Endothelial cell of umbilical vein (primary cell): Measurements from ENCODE around the gene UGT1A9. TPM values are rescaled to one million over a fixed set of nuclear protein-coding genes. Genes with fewer than 3 reads are reported as not detected.
"Not testable (repeated sequence)": the region's sequence is repeated elsewhere in the genome, so short reads cannot be mapped to it uniquely, and the experiment has no call there.

Source experiments
- BruUV-seq: library from RNA; stranded (reverse); fragments of 400-500 nt; replicated peaks from 2 replicates; lab custom pipeline; 2021; lab: Mats Ljungman, UMichigan
- CTCF ChIA-PET: fragments of 300-600, 350-600 bp; sonication (Branson Sonifier 250); formaldehyde crosslinking; loops from one replicate; lab custom pipeline; 2021; ENCODE audit warnings: antibody characterized with exemption, inconsistent platforms; lab: Charles Lee
- POLR2A ChIA-PET: fragments of 300-600, 350-600 bp; sonication (Branson Sonifier 250); formaldehyde crosslinking; loops from one replicate; lab custom pipeline; 2021; ENCODE audit warnings: antibody characterized with exemption, inconsistent platforms; lab: Charles Lee
- DNase-seq: peaks from one replicate; pipeline ENCODE4 v3.0.0-alpha.2; 2011; ENCODE audit warnings: low read depth, low spot score
- FAIRE-seq: peaks from 2 replicates; lab custom pipeline; 2011; peaks lifted over from hg19 to GRCh38; lab: Jason Lieb, UNC
- H2AFZ ChIP-seq: 2 replicates; pipeline ENCODE4 v1.6.0; 2012; ENCODE audit warnings: low read depth, low read length, control low read depth, inconsistent platforms
- H3K27ac ChIP-seq: 2 replicates; pipeline ENCODE4 v1.5.1; 2011; ENCODE audit warnings: low read depth, mild to moderate bottlenecking, control low read depth, low read length, moderate library complexity; ENCODE audit not compliant: insufficient read depth
- H3K27me3 ChIP-seq, 2 experiments: 2 replicates each; pipeline versions ENCODE4 v1.6.0 to v1.6.1; 2011; ENCODE audit warnings: low read length in 2 of 2, mixed read lengths in 1 of 2; ENCODE audit not compliant: control insufficient read depth in 2 of 2, insufficient read depth in 2 of 2
- H3K36me3 ChIP-seq, 2 experiments: 2 replicates in 1 of 2; 3 replicates in 1 of 2; pipeline ENCODE4 v1.5.1; 2011; ENCODE audit warnings: low read length in 2 of 2, mild to moderate bottlenecking in 1 of 2, moderate library complexity in 1 of 2; ENCODE audit not compliant: control insufficient read depth in 2 of 2, insufficient read depth in 2 of 2; ENCODE audit errors: extremely low read depth in 1 of 2
- H3K4me1 ChIP-seq: 3 replicates; pipeline ENCODE4 v1.5.1; 2011; ENCODE audit warnings: mild to moderate bottlenecking, low read length; ENCODE audit not compliant: control insufficient read depth, insufficient read depth; ENCODE audit errors: extremely low read depth
- H3K4me2 ChIP-seq: 2 replicates; pipeline ENCODE4 v1.6.1; 2011; ENCODE audit warnings: low read length, control low read depth, mixed read lengths; ENCODE audit not compliant: insufficient read depth
- H3K4me3 ChIP-seq, 3 experiments: fragments of 200-600 bp in 1 of 3; sonication (generic), shearing (Covaris generic) in 1 of 3; replicated peaks in 1 of 3; 2 replicates each; pipeline ENCODE4 v1.5.1; 2011 to 2016; ENCODE audit warnings: control low read depth in 3 of 3, low read length in 3 of 3, mild to moderate bottlenecking in 2 of 3, inconsistent platforms in 1 of 3, low read depth in 1 of 3, moderate library complexity in 1 of 3; ENCODE audit not compliant: insufficient read depth in 1 of 3
- H3K79me2 ChIP-seq: 2 replicates; pipeline ENCODE4 v1.6.0; 2012; ENCODE audit warnings: low read length, inconsistent platforms; ENCODE audit not compliant: control insufficient read depth, insufficient read depth
- H3K9ac ChIP-seq: replicated peaks from 2 replicates; pipeline ENCODE3; 2011; ENCODE audit warnings: low read length, control low read depth; ENCODE audit not compliant: insufficient read depth; ENCODE audit errors: extremely low read depth
- H3K9me1 ChIP-seq: replicated peaks from 3 replicates; pipeline ENCODE4 v1.6.0; 2011; ENCODE audit warnings: mild to moderate bottlenecking, low read length; ENCODE audit not compliant: control insufficient read depth, insufficient read depth; ENCODE audit errors: extremely low read depth
- H3K9me3 ChIP-seq: replicated peaks from 2 replicates; pipeline ENCODE4 v1.5.1; 2012; ENCODE audit warnings: low read length, inconsistent platforms; ENCODE audit not compliant: control insufficient read depth, insufficient read depth
- H4K20me1 ChIP-seq: replicated peaks from 2 replicates; pipeline ENCODE3; 2011; ENCODE audit warnings: mild to moderate bottlenecking, low read length; ENCODE audit not compliant: control insufficient read depth, insufficient read depth; ENCODE audit errors: extremely low read depth
- EZH2 ChIP-seq: IDR thresholded peaks from 2 replicates; pipeline ENCODE4 v1.6.1; 2012; ENCODE audit warnings: borderline replicate concordance, low read depth, mild to moderate bottlenecking, moderate library complexity, low read length, inconsistent platforms; ENCODE audit not compliant: severe bottlenecking
- FOS ChIP-seq: IDR thresholded peaks from 2 replicates; pipeline ENCODE4 v1.6.1; 2011; ENCODE audit warnings: mild to moderate bottlenecking, low read length, moderate library complexity, borderline replicate concordance; ENCODE audit not compliant: insufficient read depth
- GATA2 ChIP-seq: IDR thresholded peaks from 2 replicates; pipeline ENCODE4 v1.7.0; 2011; ENCODE audit warnings: low read depth, mild to moderate bottlenecking, moderate library complexity, mixed read lengths, low read length; ENCODE audit not compliant: insufficient read length, insufficient read depth
- JUN ChIP-seq: IDR thresholded peaks from 2 replicates; pipeline ENCODE4 v1.6.1; 2011; ENCODE audit warnings: borderline replicate concordance, low read depth; ENCODE audit not compliant: insufficient read length, insufficient read depth
- MYC ChIP-seq: IDR thresholded peaks from one replicate; pipeline ENCODE4 v1.6.1; 2011; ENCODE audit warnings: mild to moderate bottlenecking, low read depth, low read length
- POLR2A ChIP-seq: IDR thresholded peaks from 2 replicates; pipeline ENCODE4 v1.6.1; 2012; ENCODE audit warnings: low read depth, mild to moderate bottlenecking, control low read depth, low read length
- POLR2AphosphoS5 ChIP-seq: IDR thresholded peaks from 2 replicates; pipeline ENCODE4 v1.6.1; 2012; ENCODE audit warnings: low read depth, mild to moderate bottlenecking, control low read depth, low read length, moderate library complexity; ENCODE audit not compliant: insufficient read depth
- dilution Hi-C: fragments of 300-500 bp; cut with MboI; formaldehyde crosslinking; loops from one replicate; pipeline ENCODE4 v1.15.0; 2019; ENCODE audit warnings: low sequenced_read_pairs; ENCODE audit not compliant: extremely low pct_ligation_motif_present
- intact Hi-C: fragments of 100-400 bp; cut with micrococcal nuclease; formaldehyde crosslinking; loops from one replicate; pipeline ENCODE4 v1.10.0; 2022
- polyA plus RNA-seq, 4 experiments: library from polyadenylated mRNA; depleted of rRNA in 3 of 4; stranded (reverse) in 3 of 4; unstranded in 1 of 4; fragments of >200 nt; gene quantifications; 2 replicates each; pipeline versions ENCODE4 v1.2.1 to v1.2.3, GENCODE V29; 2011 to 2012; ENCODE audit warnings: missing spikeins in 1 of 4
- total RNA-seq: library from RNA; stranded (reverse); gene quantifications from 2 replicates; pipeline ENCODE4 v1.2.3, GENCODE V29; 2021
- TF ChIP-seq, protein P1 (sequence below): IDR thresholded peaks from 2 replicates; pipeline ENCODE4 v1.6.1; 2011; ENCODE audit not compliant: insufficient read depth, insufficient read length
- TF ChIP-seq, protein P2 (sequence below), 2 donors: IDR thresholded peaks; 1 replicate in 1 of 2; 2 replicates in 1 of 2; pipeline ENCODE4 v1.5.1; 2011; ENCODE audit warnings: low read length in 2 of 2, mild to moderate bottlenecking in 2 of 2, moderate library complexity in 2 of 2, control low read depth in 1 of 2, inconsistent platforms in 1 of 2, low read depth in 1 of 2; ENCODE audit not compliant: insufficient read depth in 1 of 2; ENCODE audit errors: extremely low read depth in 1 of 2

UGT1A9 gene
- total and polyA plus RNA-seq, 2 donors (not counting 3 experiments of a cell fraction or from before 2014, with no cell fraction given), result not detected

DNA sequence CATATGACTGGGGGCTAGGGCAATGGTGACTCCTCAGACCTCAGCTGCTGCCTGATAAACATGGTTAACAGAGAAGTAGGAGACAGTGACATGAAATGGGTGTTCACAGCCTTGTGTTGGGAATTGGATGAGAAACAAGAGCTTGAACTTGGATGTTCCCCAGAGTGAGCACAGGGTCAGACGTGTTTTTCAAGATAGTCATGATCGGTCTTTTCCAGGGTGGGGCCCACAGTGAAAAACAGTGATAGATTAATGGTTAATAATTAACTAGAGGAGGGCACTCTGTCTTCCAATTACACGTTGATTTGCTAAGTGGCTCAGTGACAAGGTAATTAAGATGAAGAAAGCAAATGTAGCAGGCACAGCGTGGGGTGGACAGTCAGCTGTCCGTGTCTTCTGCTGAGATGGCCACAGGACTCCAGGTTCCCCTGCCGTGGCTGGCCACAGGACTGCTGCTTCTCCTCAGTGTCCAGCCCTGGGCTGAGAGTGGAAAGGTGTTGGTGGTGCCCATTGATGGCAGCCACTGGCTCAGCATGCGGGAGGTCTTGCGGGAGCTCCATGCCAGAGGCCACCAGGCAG is 57.1 kb downstream of the UGT1A9 start, which contains the start of gene UGT1A3:
Gene UGT1A3, plus strand, starts transcription at position 320 of the 579 bp plus-strand sequence. Its CDS starts 85 bp downstream, at position 405.
- H3K79me2 ChIP-seq, result no peaks in the 10 kb centered on the region
- H3K9ac ChIP-seq, result no peak within 1 kb of the TSS
- H3K4me2 ChIP-seq, result no peak within 1 kb of the TSS
- no peaks in the 10 kb centered on the region for H3K27me3 ChIP-seq
- H3K27ac ChIP-seq, result no peak within 1 kb of the TSS
- no peaks in the 10 kb centered on the region for H3K36me3 ChIP-seq
- H3K4me3 ChIP-seq, result no peak within 1 kb of the TSS
- H3K9me1 ChIP-seq, result no peaks in the 10 kb centered on the region
- H3K4me1 ChIP-seq, result no peaks in the 10 kb centered on the region
- no peak within 1 kb of the TSS for H2AFZ ChIP-seq
- no peaks in the 10 kb centered on the region for H4K20me1 ChIP-seq
- BruUV-seq, result no TSS peak
- DNase-seq, result no peak
- ChIA-PET POLR2A (no interaction called here), CTCF (interaction anchor here (3.2 kb wide), 1 partner anchor 18 kb away, joined by 6 read pairs; no protein-coding TSS in a partner anchor)
- TF ChIP-seq POLR2A (no peak), GATA2 (no peak), EZH2 (no peak), POLR2AphosphoS5 (no peak), FOS (no peak), JUN (no peak), MYC (no peak)
- TF ChIP-seq, protein P1, sequence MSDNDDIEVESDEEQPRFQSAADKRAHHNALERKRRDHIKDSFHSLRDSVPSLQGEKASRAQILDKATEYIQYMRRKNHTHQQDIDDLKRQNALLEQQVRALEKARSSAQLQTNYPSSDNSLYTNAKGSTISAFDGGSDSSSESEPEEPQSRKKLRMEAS, result no peak
- TF ChIP-seq, protein P2, sequence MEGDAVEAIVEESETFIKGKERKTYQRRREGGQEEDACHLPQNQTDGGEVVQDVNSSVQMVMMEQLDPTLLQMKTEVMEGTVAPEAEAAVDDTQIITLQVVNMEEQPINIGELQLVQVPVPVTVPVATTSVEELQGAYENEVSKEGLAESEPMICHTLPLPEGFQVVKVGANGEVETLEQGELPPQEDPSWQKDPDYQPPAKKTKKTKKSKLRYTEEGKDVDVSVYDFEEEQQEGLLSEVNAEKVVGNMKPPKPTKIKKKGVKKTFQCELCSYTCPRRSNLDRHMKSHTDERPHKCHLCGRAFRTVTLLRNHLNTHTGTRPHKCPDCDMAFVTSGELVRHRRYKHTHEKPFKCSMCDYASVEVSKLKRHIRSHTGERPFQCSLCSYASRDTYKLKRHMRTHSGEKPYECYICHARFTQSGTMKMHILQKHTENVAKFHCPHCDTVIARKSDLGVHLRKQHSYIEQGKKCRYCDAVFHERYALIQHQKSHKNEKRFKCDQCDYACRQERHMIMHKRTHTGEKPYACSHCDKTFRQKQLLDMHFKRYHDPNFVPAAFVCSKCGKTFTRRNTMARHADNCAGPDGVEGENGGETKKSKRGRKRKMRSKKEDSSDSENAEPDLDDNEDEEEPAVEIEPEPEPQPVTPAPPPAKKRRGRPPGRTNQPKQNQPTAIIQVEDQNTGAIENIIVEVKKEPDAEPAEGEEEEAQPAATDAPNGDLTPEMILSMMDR (IDR thresholded peaks at IDR 0.05; ENCODE audit: extremely low read depth in 1 of 2, insufficient read depth in 1 of 2, low read depth in 1 of 2, low read length in 2 of 2), result no peak
- FAIRE-seq, result no peak
- dilution Hi-C loops, result no loop called here
- no peaks in the 10 kb centered on the region for H3K9me3 ChIP-seq
- intact Hi-C loops, result no loop called here

DNA sequence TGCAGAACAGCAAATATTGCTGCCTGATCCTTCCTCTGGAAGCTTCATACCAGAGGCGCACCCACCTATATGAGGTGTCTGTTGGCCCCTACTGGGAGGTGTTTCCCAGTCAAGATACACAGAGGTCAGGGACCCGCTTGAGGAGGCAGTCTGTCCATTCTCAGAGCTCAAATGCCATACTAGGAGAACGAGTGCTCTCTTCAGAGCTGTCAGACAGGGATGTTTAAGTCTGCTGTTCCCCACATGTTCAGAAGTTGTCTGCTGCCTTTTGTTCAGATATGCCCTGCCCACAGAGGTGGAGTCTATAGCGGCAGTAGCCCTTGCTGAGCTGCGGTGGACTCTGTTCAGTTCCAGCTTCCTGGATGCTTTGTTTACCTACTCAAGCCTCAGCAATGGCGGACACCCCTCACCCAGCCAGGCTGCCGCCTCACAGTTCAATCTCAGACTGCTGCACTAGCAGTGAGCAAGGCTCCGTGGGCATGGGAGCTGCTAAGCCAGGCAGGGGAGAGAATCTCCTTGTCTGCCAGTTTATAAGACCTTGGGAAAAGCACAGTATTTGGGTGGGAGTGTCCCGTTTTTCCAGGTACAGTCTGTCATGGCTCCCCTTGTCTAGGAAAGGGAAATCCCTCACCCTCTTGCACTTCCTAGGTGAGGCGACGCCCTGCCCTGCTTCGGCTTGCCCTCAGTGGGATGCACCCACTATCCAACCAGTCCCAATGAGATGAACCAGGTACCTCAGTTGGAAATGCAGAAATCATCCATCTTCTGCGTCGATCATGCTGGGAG is 65.4 kb downstream of the UGT1A9 start:
- H3K4me2 ChIP-seq, BruUV-seq, intact Hi-C loops, H2AFZ ChIP-seq, H4K20me1 ChIP-seq, H3K27me3 ChIP-seq, CTCF ChIA-PET, H3K36me3 ChIP-seq, H3K4me1 ChIP-seq, POLR2A ChIA-PET, H3K9me1 ChIP-seq, DNase-seq, H3K27ac ChIP-seq, H3K4me3 ChIP-seq, H3K79me2 ChIP-seq, H3K9me3 ChIP-seq, FAIRE-seq, dilution Hi-C loops, H3K9ac ChIP-seq: not testable (repeated sequence)
